PC-3 (cell line): Measurements from ENCODE around the gene CCDC63.

Source experiments
- EZH2 ChIP-seq: fragments of 300-600 bp; sonication (generic); IDR thresholded peaks from one replicate; pipeline ENCODE4 v1.6.1; 2017; ENCODE audit warnings: antibody characterized with exemption, mild to moderate bottlenecking, low read length; ENCODE audit not compliant: unreplicated experiment
- EZH2phosphoT487 ChIP-seq: fragments of 300-600 bp; sonication (generic); IDR thresholded peaks from 2 replicates; pipeline ENCODE4 v1.6.1; 2018; ENCODE audit warnings: mild to moderate bottlenecking, antibody characterized with exemption, low read length, borderline replicate concordance
- TF ChIP-seq, protein P1 (sequence below): fragments of 300-600 bp; sonication (generic); conservative IDR thresholded peaks from 2 replicates; pipeline ENCODE4 v1.5.1; 2017; ENCODE audit warnings: antibody characterized with exemption, low read depth, mild to moderate bottlenecking, low read length

DNA sequence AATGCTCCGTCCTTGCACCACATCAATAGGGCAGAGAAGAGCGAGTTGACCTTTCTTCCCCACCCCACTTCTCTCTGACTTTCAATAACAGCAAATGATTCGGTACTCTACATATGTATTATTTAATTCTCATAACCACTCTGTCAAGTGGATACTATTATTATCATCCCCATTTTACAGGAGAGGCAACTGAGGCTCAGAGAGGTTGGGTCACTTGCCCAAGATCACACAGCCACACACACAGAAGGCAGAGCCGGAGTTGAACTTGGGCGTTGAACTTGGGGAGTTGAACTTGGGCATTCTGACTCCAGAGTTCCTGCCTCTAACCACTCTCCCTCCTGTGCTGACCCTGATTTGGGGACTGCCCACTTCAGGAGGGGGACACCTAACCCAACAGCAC lies 72.9 kb downstream of the CCDC63 start:
- TF ChIP-seq EZH2 = no peak
- TF ChIP-seq, protein P1, sequence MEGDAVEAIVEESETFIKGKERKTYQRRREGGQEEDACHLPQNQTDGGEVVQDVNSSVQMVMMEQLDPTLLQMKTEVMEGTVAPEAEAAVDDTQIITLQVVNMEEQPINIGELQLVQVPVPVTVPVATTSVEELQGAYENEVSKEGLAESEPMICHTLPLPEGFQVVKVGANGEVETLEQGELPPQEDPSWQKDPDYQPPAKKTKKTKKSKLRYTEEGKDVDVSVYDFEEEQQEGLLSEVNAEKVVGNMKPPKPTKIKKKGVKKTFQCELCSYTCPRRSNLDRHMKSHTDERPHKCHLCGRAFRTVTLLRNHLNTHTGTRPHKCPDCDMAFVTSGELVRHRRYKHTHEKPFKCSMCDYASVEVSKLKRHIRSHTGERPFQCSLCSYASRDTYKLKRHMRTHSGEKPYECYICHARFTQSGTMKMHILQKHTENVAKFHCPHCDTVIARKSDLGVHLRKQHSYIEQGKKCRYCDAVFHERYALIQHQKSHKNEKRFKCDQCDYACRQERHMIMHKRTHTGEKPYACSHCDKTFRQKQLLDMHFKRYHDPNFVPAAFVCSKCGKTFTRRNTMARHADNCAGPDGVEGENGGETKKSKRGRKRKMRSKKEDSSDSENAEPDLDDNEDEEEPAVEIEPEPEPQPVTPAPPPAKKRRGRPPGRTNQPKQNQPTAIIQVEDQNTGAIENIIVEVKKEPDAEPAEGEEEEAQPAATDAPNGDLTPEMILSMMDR = no peak
- TF ChIP-seq EZH2phosphoT487 = no peak
